Omental fat pad (tissue), 4 donors: ENCODE measurements around the gene CDC123. TPM values are rescaled to one million over a fixed set of nuclear protein-coding genes. Genes with fewer than 3 reads are reported as not detected.
"Not testable (repeated sequence)": the region's sequence is repeated elsewhere in the genome, so short reads cannot be mapped to it uniquely, and the experiment has no call there.

Experiments used
- ATAC-seq: fragments of 150-250 bp; one replicate; pipeline ENCODE4 v1.9.1; 2016; ENCODE audit warnings: mild to moderate bottlenecking, moderate library complexity; ENCODE audit not compliant: low FRiP score
- DNase-seq: peaks from one replicate; pipeline ENCODE4 v3.0.0-alpha.2; 2019; ENCODE audit warnings: low spot score
- CTCF ChIP-seq, 3 donors: fragments of 450-650 bp; IDR thresholded peaks; one replicate each; pipeline ENCODE4 v1.5.1; 2016 to 2017; ENCODE audit warnings: antibody characterized with exemption in 3 of 3, mild to moderate bottlenecking in 3 of 3, moderate library complexity in 2 of 3
- total RNA-seq, 4 donors: library from RNA; depleted of rRNA; stranded (reverse); fragments of >200 nt; gene quantifications; one replicate each; pipeline ENCODE4 v1.1.0, GENCODE V29; 2016

The CDC123 gene
- total RNA-seq, 4 donors from 2014 or later, result 54.4 to 111 (median 64.2) TPM

- DNase-seq (no peak), ATAC-seq (no peak)
- TF ChIP-seq CTCF (IDR thresholded peaks at IDR 0.05), result no peak
Observed at GRCh38 chr10:12213621-12214020, 17.6 kb downstream of the CDC123 start.

DNA sequence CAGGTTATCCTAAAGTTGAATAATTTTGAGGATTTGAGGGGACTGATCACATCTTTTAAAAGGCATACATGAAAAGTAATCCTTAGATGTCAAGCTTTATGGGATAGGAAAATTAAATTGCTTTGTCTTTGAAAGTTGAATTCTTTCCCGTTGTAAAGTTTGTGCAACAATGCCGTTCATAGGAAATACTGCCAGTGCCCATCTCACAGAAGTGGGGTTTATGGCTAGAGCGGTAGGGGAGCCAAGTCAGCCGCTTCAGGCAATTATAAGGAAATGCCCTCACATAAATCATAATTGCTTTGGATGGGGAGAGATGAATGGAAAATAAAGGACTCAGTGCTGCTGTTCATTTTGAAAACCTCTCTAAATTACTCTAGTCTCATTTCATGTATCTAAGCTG lies 18.1 kb downstream of the CDC123 start:
- TF ChIP-seq CTCF (IDR thresholded peaks at IDR 0.05), result no peak
- ATAC-seq, result no peak
- no peak for DNase-seq

- DNase-seq, result no peak
- ATAC-seq, result no peak
- TF ChIP-seq CTCF (IDR thresholded peaks at IDR 0.05), result no peak
Observed at GRCh38 chr10:12214763-12215218, 18.8 kb downstream of the CDC123 start.

- no peak for ATAC-seq
- no peak for TF ChIP-seq CTCF (IDR thresholded peaks at IDR 0.05)
- no peak for DNase-seq
Observed at GRCh38 chr10:12218991-12219390, 23.0 kb downstream of the CDC123 start.

GRCh38 chr10:12221323-12222298 lies 25.6 kb downstream of the CDC123 start:
- DNase-seq (no peak), ATAC-seq (no peak)
- no peak for TF ChIP-seq CTCF (IDR thresholded peaks at IDR 0.05)

GRCh38 chr10:12225444-12225843 lies 29.5 kb downstream of the CDC123 start:
- DNase-seq (no peak), ATAC-seq (no peak)
- TF ChIP-seq CTCF (IDR thresholded peaks at IDR 0.05), result no peak

DNA sequence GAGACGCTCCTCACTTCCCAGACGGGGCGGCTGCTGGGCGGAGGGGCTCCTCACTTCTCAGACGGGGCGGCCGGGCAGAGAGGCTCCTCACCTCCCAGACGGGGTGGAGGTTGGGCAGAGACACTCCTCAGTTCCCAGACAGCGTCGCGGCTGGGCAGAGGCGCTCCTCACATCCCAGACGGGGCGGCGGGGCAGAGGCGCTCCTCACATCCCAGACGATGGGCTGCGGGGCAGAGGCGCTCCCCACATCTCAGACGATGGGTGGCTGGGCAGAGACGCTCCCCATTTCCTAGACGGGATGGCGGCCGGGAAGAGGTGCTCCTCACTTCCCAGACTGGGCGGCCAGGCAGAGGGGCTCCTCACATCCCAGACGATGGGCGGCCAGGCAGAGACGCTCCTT lies 30.4 kb downstream of the CDC123 start:
- DNase-seq, ATAC-seq: not testable (repeated sequence)
